A673 (cell line): ENCODE measurements around the gene AFG1L.
"Not testable (repeated sequence)": the region's sequence is repeated elsewhere in the genome, so short reads cannot be mapped to it uniquely, and the experiment has no call there.

ENCODE experiments used
- CTCF ChIP-seq: fragments of 300-800, 200-600 bp; sonication (generic); conservative IDR thresholded peaks from 2 replicates; pipeline ENCODE4 v1.5.1; 2017; ENCODE audit warnings: low read depth, mild to moderate bottlenecking, antibody characterized with exemption, low read length, moderate library complexity, mixed read lengths
- EZH2 ChIP-seq: fragments of 200-600 bp; sonication (generic); IDR thresholded peaks from 2 replicates; pipeline ENCODE4 v1.6.1; 2017; ENCODE audit warnings: borderline replicate concordance, low read depth, mild to moderate bottlenecking, mixed read lengths, antibody characterized with exemption, low read length; ENCODE audit not compliant: poor library complexity, severe bottlenecking

- TF ChIP-seq CTCF, EZH2: not testable (repeated sequence)
Measured at GRCh38 chr6:108416047-108416833, 121.4 kb downstream of the AFG1L start.
